ENCODE results near the gene TRDMT1. TPM values are rescaled to one million over a fixed set of nuclear protein-coding genes. Genes with fewer than 3 reads are reported as not detected.
A peak's percentile ranks its signal among the peaks of the same experiment; 100 is the strongest.

Gene TRDMT1
- total RNA-seq, 1 donor from 2014 or later: 5.7 TPM

- TF ChIP-seq CTCF (IDR thresholded peaks at IDR 0.05): no peak
- Histone ChIP-seq H3K27ac (no peak overlapping the region), H3K4me3 (no peak overlapping the region), H3K9me3 (no peaks in the 10 kb centered on the region), H3K36me3 (no peaks in the 10 kb centered on the region), H3K4me1 (peaks cover 0 to 29% of the 10 kb centered on the region in 2 donors), H3K27me3 (no peaks in the 10 kb centered on the region)
- DNase-seq (ENCODE audit: low spot score in 2 of 2): no peak
- intact Hi-C loops (cut with DNase I): loop anchor here (2.0 kb wide), 1 partner anchor 23 kb away; no protein-coding TSS in a partner anchor
Observed at GRCh38 chr10:17176091-17176490, 25.4 kb downstream of the TRDMT1 start.

- Histone ChIP-seq H3K27ac (peak overlapping the region; percentile 2 to 55), H3K9me3 (no peaks in the 10 kb centered on the region), H3K4me3 (peak overlapping the region; percentile 11 to 52), H3K27me3 (no peaks in the 10 kb centered on the region), H3K4me1 (peaks cover 2 to 27% of the 10 kb centered on the region in 2 donors), H3K36me3 (no peaks in the 10 kb centered on the region)
- intact Hi-C loops (cut with DNase I): no loop called here
- DNase-seq (ENCODE audit: low spot score in 2 of 2): no peak
- no peak for TF ChIP-seq CTCF (IDR thresholded peaks at IDR 0.05)
Observed at GRCh38 chr10:17175551-17175950, 25.9 kb downstream of the TRDMT1 start.

- peak overlapping the region in 1 of 2 donors; percentile 52 for H3K4me3 ChIP-seq
- no peaks in the 10 kb centered on the region for H3K27me3 ChIP-seq
- H3K9me3 ChIP-seq: no peaks in the 10 kb centered on the region
- H3K27ac ChIP-seq: peak overlapping the region; percentile 2 to 55
- DNase-seq (ENCODE audit: low spot score in 2 of 2): no peak
- no peak for TF ChIP-seq CTCF (IDR thresholded peaks at IDR 0.05)
- H3K4me1 ChIP-seq: peaks cover 3 to 31% of the 10 kb centered on the region in 2 donors
- no peaks in the 10 kb centered on the region for H3K36me3 ChIP-seq
- intact Hi-C loops (cut with DNase I): no loop called here
Observed at GRCh38 chr10:17174626-17175025, 26.8 kb downstream of the TRDMT1 start.

GRCh38 chr10:17171141-17171641 is 30.3 kb downstream of the TRDMT1 start:
- peaks cover 3 to 22% of the 10 kb centered on the region in 2 donors for H3K4me1 ChIP-seq
- no peaks in the 10 kb centered on the region for H3K27me3 ChIP-seq
- H3K27ac ChIP-seq: peak overlapping the region; percentile 66 to 71
- H3K9me3 ChIP-seq: no peaks in the 10 kb centered on the region
- H3K36me3 ChIP-seq: no peaks in the 10 kb centered on the region
- DNase-seq (ENCODE audit: low spot score in 2 of 2): no peak
- no peak for TF ChIP-seq CTCF (IDR thresholded peaks at IDR 0.05)
- intact Hi-C loops (cut with DNase I): no loop called here
- H3K4me3 ChIP-seq: peak overlapping the region; percentile 26 to 52

GRCh38 chr10:17169803-17170202 is 31.7 kb downstream of the TRDMT1 start:
- H3K4me1 ChIP-seq: peaks cover 3 to 22% of the 10 kb centered on the region in 2 donors
- H3K27me3 ChIP-seq: no peaks in the 10 kb centered on the region
- intact Hi-C loops (cut with DNase I): no loop called here
- H3K36me3 ChIP-seq: no peaks in the 10 kb centered on the region
- DNase-seq (ENCODE audit: low spot score in 2 of 2): no peak
- peak overlapping the region in 1 of 2 donors; percentile 11 for H3K4me3 ChIP-seq
- H3K9me3 ChIP-seq: no peaks in the 10 kb centered on the region
- peak overlapping the region; percentile 66 to 71 for H3K27ac ChIP-seq
- TF ChIP-seq CTCF (IDR thresholded peaks at IDR 0.05): no peak

- no peak for DNase-seq (ENCODE audit: low spot score in 2 of 2)
- Histone ChIP-seq H3K36me3 (no peaks in the 10 kb centered on the region), H3K27me3 (no peaks in the 10 kb centered on the region), H3K27ac (no peak overlapping the region), H3K9me3 (no peaks in the 10 kb centered on the region), H3K4me3 (no peak overlapping the region), H3K4me1 (peaks cover 3 to 13% of the 10 kb centered on the region in 2 donors)
- no peak for TF ChIP-seq CTCF (IDR thresholded peaks at IDR 0.05)
- intact Hi-C loops (cut with DNase I): no loop called here
Observed at GRCh38 chr10:17166699-17167098, 34.8 kb downstream of the TRDMT1 start.

Measured in ascending aorta (tissue), 2 donors.